NOMO-1 treated with DMSO at 0.1 percent for 48 hours (cell line): ENCODE measurements around the gene CBR1.
"Not testable (repeated sequence)": the region's sequence is repeated elsewhere in the genome, so short reads cannot be mapped to it uniquely, and the experiment has no call there.

ENCODE experiments used
- DNase-seq: peaks from one replicate; lab custom pipeline; 2025; ENCODE audit not compliant: unreplicated experiment; lab: John Stamatoyannopoulos, UW

The CBR1 gene

GRCh38 chr21:36047139-36047538 is 22.7 kb upstream of the CBR1 start:
- DNase-seq: no peak

DNA sequence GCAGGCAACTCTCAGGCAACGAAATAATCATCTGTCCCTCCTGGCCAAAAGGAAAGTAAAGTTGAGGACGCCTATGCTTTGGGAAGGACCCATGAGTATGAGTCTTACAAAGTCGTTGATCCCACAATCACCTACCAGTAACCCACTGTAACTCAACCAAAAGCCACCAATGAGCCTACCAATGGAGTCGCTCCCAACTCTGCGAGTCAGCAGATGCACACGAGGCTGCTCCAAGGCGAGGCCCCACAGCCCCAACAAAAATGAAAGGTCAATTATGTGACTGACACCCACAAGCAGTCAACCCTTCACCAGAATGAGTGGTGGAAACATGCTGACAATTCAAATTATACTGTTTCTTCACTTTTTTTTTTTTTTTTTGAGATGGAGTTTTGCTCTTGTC is 21.5 kb upstream of the CBR1 start:
- no peak for DNase-seq

DNA sequence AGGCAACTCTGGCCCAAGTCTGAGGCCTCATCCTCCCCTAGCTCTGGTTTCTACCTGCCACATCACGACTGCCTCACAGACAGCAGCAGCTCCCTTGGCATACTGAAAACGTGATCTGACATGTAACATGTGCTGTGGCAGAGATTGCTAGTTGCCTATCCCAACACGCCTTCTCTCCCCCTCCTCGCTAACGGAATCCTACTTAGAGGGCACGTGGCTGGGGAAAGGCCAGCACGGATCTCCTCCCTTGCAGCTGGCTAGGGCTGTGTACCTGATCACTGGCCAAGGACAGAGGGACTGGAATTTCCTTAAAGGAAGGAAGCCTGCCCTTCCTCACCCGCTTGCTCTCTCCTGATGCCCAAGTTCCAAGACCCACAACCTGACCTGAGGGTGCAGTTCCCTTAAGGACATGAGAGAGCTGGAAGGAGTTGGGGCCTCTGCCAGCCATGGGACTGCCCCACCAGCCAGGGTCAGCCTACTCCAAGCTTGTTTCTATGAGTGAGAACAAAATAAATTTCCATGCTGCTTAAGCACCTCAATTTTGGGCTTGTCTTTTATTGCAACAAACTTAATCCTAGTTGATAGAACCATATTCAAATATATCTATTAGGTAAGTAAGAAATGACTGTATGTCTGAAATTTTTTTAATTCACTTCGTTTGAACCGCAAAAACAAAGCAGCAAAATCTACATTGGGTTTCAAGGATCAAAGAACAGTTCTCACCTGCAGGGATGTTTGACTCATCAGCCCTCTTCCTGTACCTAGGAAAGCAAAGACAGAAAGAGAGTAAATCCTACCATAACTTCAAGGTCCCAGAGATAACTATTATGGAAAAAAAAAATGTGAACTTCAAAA is 16.7 kb upstream of the CBR1 start:
- DNase-seq: no peak

- no peak for DNase-seq
Observed at GRCh38 chr21:36053715-36054062, 16.1 kb upstream of the CBR1 start.

- no peak for DNase-seq
Observed at GRCh38 chr21:36055551-36055950, 14.3 kb upstream of the CBR1 start.

- DNase-seq: peak; percentile 51
Observed at GRCh38 chr21:36059823-36060158, 10.0 kb upstream of the CBR1 start.

- DNase-seq: peak; percentile 94
Observed at GRCh38 chr21:36060159-36060921, 9.5 kb upstream of the CBR1 start, which contains the start of gene SETD4. Gene SETD4, minus strand, starts transcription at chr21:36060526. Its CDS starts 1,638 bp downstream, at chr21:36058888.

GRCh38 chr21:36061445-36061844 is 8.4 kb upstream of the CBR1 start:
- DNase-seq: no peak

- DNase-seq: no peak
Observed at GRCh38 chr21:36063375-36064084, 6.3 kb upstream of the CBR1 start.

DNA sequence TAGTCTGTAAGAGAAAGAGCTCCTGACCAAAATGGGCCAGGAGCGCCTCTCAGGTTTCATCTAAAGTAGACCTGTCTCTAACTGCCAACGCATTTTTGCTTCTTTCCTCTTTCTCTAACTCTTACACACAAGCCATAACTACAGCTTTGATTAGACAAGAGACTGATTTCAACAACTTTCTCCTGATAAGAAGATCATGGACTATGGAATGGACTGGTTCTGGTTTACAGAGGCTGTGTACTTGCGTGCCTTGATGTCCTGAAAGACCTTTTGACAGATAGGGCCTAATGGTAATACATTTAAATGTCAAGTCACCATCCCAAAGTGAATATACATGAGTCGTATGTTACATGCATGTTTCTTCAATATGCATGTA is 5.8 kb upstream of the CBR1 start:
- DNase-seq: no peak

- DNase-seq: peak; percentile 52
Observed at GRCh38 chr21:36065497-36066036, 4.3 kb upstream of the CBR1 start.

- DNase-seq: no peak
Observed at GRCh38 chr21:36068748-36069398, 951 bp upstream of the CBR1 start.

- no peak for DNase-seq
Observed at GRCh38 chr21:36070999-36071398, 1.2 kb downstream of the CBR1 start.

- DNase-seq: no peak
Observed at GRCh38 chr21:36072453-36073162, 2.8 kb downstream of the CBR1 start.

- no peak for DNase-seq
Observed at GRCh38 chr21:36073181-36073580, 3.4 kb downstream of the CBR1 start.

GRCh38 chr21:36073911-36074310 is 4.1 kb downstream of the CBR1 start:
- not testable (repeated sequence) for DNase-seq

- DNase-seq: no peak
Observed at GRCh38 chr21:36075171-36075570, 5.3 kb downstream of the CBR1 start.

GRCh38 chr21:36075953-36076352 is 6.1 kb downstream of the CBR1 start:
- DNase-seq: no peak

DNA sequence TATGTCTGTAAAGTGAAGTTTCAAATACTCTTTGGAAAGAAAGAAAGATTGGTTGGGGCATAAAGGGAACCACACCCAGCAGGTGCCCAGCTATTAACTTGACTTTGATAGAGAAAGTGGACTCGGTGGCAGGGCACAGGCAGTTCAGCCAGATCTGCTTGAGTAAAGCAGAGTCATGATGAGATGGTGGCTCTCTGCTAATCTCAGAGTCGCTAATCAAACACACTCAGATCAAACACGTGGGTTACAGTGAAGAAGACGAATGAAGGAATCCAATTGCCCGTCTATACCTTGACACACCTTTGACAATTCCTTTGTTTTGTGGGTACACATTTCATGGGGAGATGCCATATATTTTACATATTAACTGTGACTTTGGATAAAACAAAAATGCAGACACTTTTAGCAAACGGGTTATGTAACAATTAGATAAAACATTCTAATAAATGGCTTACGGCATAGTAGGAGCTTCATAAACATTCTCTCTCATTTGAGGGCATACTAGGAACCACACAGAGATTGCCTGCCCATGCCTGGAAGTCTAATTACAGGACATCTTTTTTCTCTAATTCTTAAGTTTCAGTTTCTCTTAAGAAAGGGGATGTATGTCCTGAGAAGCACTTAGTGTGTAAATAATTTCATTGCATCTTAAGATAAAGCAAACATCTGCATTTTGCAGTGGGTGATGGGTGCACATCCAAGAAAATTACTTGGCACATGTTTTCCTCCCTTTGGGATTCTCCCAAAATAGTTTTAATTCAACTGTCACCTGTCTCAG is 7.2 kb downstream of the CBR1 start:
- peak; percentile 66 for DNase-seq

- no peak for DNase-seq
Observed at GRCh38 chr21:36077758-36078157, 7.9 kb downstream of the CBR1 start.
